Neural progenitor cell (in vitro differentiated cells): Measurements from ENCODE around the gene MASP1. TPM values are rescaled to one million over a fixed set of nuclear protein-coding genes. Genes with fewer than 3 reads are reported as not detected.

Experiments
- DNase-seq: peaks from one replicate; pipeline ENCODE4 v3.0.0-alpha.2; 2016; ENCODE audit warnings: low spot score
- H2AFZ ChIP-seq: fragments of 200-600 bp; sonication (generic); replicated peaks from 2 replicates; pipeline ENCODE4 v1.6.1; 2016; ENCODE audit warnings: antibody characterized with exemption
- H3F3A ChIP-seq: fragments of 200-600 bp; sonication (generic); 2 replicates; pipeline ENCODE4 v1.6.1; 2016; ENCODE audit warnings: antibody characterized with exemption, low read depth
- H3K27ac ChIP-seq: fragments of 200-600 bp; sonication (generic); 2 replicates; pipeline ENCODE4 v1.5.1; 2016; ENCODE audit warnings: mild to moderate bottlenecking
- H3K27me3 ChIP-seq: fragments of 200-600 bp; sonication (generic); 2 replicates; pipeline ENCODE4 v1.6.1; 2016; ENCODE audit warnings: mild to moderate bottlenecking, moderate library complexity
- H3K36me3 ChIP-seq: fragments of 200-600 bp; sonication (generic); 2 replicates; pipeline ENCODE4 v1.5.1; 2016
- H3K4me1 ChIP-seq: fragments of 200-600 bp; sonication (generic); 2 replicates; pipeline ENCODE4 v1.6.1; 2016; ENCODE audit warnings: mixed run types
- H3K4me2 ChIP-seq: fragments of 200-600 bp; sonication (generic); 2 replicates; pipeline ENCODE4 v1.6.1; 2016
- H3K4me3 ChIP-seq: fragments of 200-600 bp; sonication (generic); 2 replicates; pipeline ENCODE4 v1.5.1; 2016
- H3K79me2 ChIP-seq: fragments of 200-600 bp; sonication (generic); 2 replicates; pipeline ENCODE4 v1.6.1; 2016; ENCODE audit warnings: low read depth
- H3K9ac ChIP-seq: fragments of 200-600 bp; sonication (generic); 2 replicates; pipeline ENCODE4 v1.6.1; 2016
- H3K9me3 ChIP-seq: fragments of 200-600 bp; sonication (generic); 2 replicates; pipeline ENCODE4 v1.5.1; 2016; ENCODE audit warnings: low read depth
- H4K20me1 ChIP-seq: fragments of 200-600 bp; sonication (generic); 2 replicates; pipeline ENCODE4 v1.6.1; 2016; ENCODE audit warnings: low read depth
- H3K27ac Mint-ChIP-seq: 3 replicates; pipeline ENCODE4 v1.8.0; 2021; ENCODE audit warnings: mixed read lengths
- H3K27me3 Mint-ChIP-seq: 2 replicates; pipeline ENCODE4 v1.8.0; 2022; ENCODE audit warnings: low read depth, mild to moderate bottlenecking, inconsistent platforms, moderate library complexity, mixed read lengths; ENCODE audit not compliant: insufficient read depth
- H3K36me3 Mint-ChIP-seq: 3 replicates; pipeline ENCODE4 v1.8.0; 2021; ENCODE audit warnings: mixed read lengths
- H3K4me1 Mint-ChIP-seq: 3 replicates; pipeline ENCODE4 v1.8.0; 2021; ENCODE audit warnings: mixed read lengths
- H3K4me3 Mint-ChIP-seq: 3 replicates; pipeline ENCODE4 v1.8.0; 2021; ENCODE audit warnings: mild to moderate bottlenecking, moderate library complexity, mixed read lengths
- H3K9me3 Mint-ChIP-seq: 3 replicates; pipeline ENCODE4 v1.8.0; 2020; ENCODE audit warnings: mixed read lengths
- EZH2 ChIP-seq: fragments of 200-600 bp; sonication (generic); IDR thresholded peaks from 2 replicates; pipeline ENCODE4 v1.6.1; 2017; ENCODE audit warnings: antibody characterized with exemption, mild to moderate bottlenecking, moderate library complexity
- EZH2phosphoT487 ChIP-seq: fragments of 200-600 bp; sonication (generic); IDR thresholded peaks from 2 replicates; pipeline ENCODE4 v1.6.1; 2017; ENCODE audit warnings: antibody characterized with exemption
- total RNA-seq: library from RNA; depleted of rRNA; stranded (reverse); fragments of >200 nt; gene quantifications from 2 replicates; pipeline ENCODE4 v1.2.3, GENCODE V29; 2015; ENCODE audit warnings: low replicate concordance
- TF ChIP-seq, protein P1 (sequence below): fragments of 200-600 bp; sonication (generic); IDR thresholded peaks from 2 replicates; pipeline ENCODE4 v1.5.1; 2017; ENCODE audit warnings: antibody characterized with exemption, mild to moderate bottlenecking

The MASP1 gene
- total RNA-seq, 1 donor from 2014 or later = 3.3 TPM

DNA sequence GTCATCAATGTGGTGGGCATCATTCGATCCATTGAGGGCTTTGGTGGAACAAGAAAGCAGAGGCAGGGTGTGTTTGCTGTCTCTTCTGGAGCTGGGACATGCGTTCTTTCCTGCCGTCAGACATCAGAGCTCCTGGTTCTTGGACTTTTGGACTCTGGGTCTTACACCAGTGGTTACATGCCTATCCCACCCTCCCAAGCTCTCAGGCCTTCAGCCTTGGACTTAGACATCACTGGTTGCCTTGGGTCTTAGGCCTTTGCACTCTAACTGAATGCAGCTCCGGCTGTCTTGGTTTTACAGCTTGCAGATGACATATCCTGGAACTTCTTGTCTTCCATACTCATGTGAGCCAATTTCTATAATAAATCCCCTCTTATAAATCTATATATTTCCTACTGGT is 8.1 kb upstream of the MASP1 start:
- Histone ChIP-seq H3K4me2 (no peak overlapping the region), H3F3A (no peaks in the 10 kb centered on the region), H3K4me3 (no peak overlapping the region), H3K79me2 (no peaks in the 10 kb centered on the region), H3K9ac (no peak overlapping the region), H4K20me1 (no peaks in the 10 kb centered on the region), H3K4me1 (peaks cover 13% of the 10 kb centered on the region), H3K36me3 (no peaks in the 10 kb centered on the region), H3K27ac (no peak overlapping the region), H3K9me3 (no peaks in the 10 kb centered on the region), H2AFZ (no peak overlapping the region), H3K27me3 (no peaks in the 10 kb centered on the region)
- Mint-ChIP-seq H3K27me3 (peaks cover 6% of the 10 kb centered on the region), H3K4me1 (no peaks in the 10 kb centered on the region), H3K27ac (no peak overlapping the region), H3K36me3 (no peaks in the 10 kb centered on the region), H3K4me3 (no peak overlapping the region), H3K9me3 (peaks cover 2% of the 10 kb centered on the region)
- DNase-seq = no peak
- TF ChIP-seq EZH2 = no peak
- no peak for TF ChIP-seq EZH2phosphoT487
- TF ChIP-seq, protein P1, sequence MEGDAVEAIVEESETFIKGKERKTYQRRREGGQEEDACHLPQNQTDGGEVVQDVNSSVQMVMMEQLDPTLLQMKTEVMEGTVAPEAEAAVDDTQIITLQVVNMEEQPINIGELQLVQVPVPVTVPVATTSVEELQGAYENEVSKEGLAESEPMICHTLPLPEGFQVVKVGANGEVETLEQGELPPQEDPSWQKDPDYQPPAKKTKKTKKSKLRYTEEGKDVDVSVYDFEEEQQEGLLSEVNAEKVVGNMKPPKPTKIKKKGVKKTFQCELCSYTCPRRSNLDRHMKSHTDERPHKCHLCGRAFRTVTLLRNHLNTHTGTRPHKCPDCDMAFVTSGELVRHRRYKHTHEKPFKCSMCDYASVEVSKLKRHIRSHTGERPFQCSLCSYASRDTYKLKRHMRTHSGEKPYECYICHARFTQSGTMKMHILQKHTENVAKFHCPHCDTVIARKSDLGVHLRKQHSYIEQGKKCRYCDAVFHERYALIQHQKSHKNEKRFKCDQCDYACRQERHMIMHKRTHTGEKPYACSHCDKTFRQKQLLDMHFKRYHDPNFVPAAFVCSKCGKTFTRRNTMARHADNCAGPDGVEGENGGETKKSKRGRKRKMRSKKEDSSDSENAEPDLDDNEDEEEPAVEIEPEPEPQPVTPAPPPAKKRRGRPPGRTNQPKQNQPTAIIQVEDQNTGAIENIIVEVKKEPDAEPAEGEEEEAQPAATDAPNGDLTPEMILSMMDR = no peak

DNA sequence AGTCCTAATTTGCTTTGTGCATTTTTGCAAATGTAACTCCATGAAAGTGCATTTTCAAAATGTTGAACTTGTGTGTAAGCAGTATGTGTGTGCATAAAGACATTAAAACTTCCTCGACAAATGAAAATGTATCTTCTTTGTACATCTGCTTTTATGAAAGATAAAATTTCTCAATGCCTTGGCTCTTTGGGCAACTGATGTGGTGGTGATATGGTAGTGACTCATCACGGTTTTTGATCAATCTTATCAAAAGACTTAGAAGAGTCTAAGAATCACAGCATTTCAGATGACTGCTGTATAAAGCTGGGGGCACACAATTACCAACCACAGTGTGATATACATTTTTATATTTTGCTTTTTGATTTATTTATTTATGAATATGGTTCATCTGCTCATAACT is 5.4 kb upstream of the MASP1 start:
- Mint-ChIP-seq H3K36me3 (no peaks in the 10 kb centered on the region), H3K27me3 (peaks cover 6% of the 10 kb centered on the region), H3K4me1 (peaks cover 7% of the 10 kb centered on the region), H3K9me3 (peaks cover 2% of the 10 kb centered on the region), H3K27ac (no peak overlapping the region), H3K4me3 (no peak overlapping the region)
- Histone ChIP-seq H3K36me3 (no peaks in the 10 kb centered on the region), H3K9me3 (no peaks in the 10 kb centered on the region), H3K4me1 (peaks cover 17% of the 10 kb centered on the region), H3K79me2 (no peaks in the 10 kb centered on the region), H4K20me1 (no peaks in the 10 kb centered on the region), H3K27ac (no peak overlapping the region), H3F3A (no peaks in the 10 kb centered on the region), H3K27me3 (no peaks in the 10 kb centered on the region), H3K4me3 (no peak overlapping the region), H3K9ac (no peak overlapping the region), H3K4me2 (no peak overlapping the region), H2AFZ (no peak overlapping the region)
- no peak for TF ChIP-seq EZH2
- no peak for TF ChIP-seq EZH2phosphoT487
- TF ChIP-seq, protein P1 = no peak
- no peak for DNase-seq

DNA sequence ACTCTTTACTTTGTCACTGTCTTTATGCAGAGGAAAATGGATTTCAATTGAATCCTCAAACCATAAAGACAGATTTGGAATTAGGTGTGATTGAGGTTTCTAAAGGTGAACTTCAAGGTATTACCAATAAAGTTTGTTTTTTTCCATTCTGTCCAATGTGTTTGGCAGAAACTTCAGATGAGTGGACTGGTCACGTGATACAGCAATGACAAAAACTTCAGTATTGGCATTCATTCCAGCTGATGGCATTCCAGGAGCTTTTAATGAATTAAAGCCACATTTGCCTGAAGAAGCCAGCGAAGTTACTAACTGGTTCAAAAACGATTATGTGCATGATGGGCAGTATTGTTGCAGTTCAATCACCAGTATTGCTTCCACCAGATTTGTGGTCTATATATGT is 4.5 kb upstream of the MASP1 start:
- Histone ChIP-seq H2AFZ (peak overlapping the region; percentile 7), H3F3A (no peaks in the 10 kb centered on the region), H3K9me3 (no peaks in the 10 kb centered on the region), H3K27me3 (peaks cover under 1% of the 10 kb centered on the region), H3K4me1 (peaks cover 23% of the 10 kb centered on the region), H3K36me3 (no peaks in the 10 kb centered on the region), H3K27ac (no peak overlapping the region), H4K20me1 (no peaks in the 10 kb centered on the region), H3K79me2 (no peaks in the 10 kb centered on the region), H3K4me2 (peak overlapping the region; percentile 43), H3K4me3 (no peak overlapping the region), H3K9ac (no peak overlapping the region)
- no peak overlapping the region for H3K27ac Mint-ChIP-seq
- H3K4me3 Mint-ChIP-seq = no peak overlapping the region
- H3K9me3 Mint-ChIP-seq = no peaks in the 10 kb centered on the region
- TF ChIP-seq EZH2 (no peak), EZH2phosphoT487 (no peak)
- TF ChIP-seq, protein P1 = no peak
- DNase-seq = no peak
- peaks cover 14% of the 10 kb centered on the region for H3K4me1 Mint-ChIP-seq
- H3K36me3 Mint-ChIP-seq = no peaks in the 10 kb centered on the region
- H3K27me3 Mint-ChIP-seq = peaks cover 6% of the 10 kb centered on the region
